ENCODE results near the gene PPP1R14D. TPM values are rescaled to one million over a fixed set of nuclear protein-coding genes. Genes with fewer than 3 reads are reported as not detected.

Gene PPP1R14D
- total and polyA plus RNA-seq, 2 donors, result 0.14 to 1.2 TPM

DNA sequence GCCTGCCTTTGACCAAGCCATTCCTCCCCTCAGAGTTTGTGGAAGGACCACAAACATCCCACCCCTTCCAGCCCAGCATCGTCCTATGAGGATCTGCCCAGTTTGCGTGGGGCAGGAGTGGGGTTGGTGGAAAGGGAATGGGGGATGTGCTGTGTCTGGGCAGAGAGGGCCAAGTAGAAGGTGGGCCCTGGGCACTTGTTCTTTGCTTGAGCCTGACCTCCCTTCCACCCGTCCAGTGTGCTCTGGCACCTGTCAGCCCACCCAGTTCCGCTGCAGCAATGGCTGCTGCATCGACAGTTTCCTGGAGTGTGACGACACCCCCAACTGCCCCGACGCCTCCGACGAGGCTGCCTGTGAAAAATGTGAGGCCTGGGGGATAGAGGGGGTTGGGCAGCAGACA is 25.7 kb upstream of the PPP1R14D start:
- no peak for DNase-seq (ENCODE audit: low read depth in 6 of 9, low spot score in 9 of 9)
- WGBS, result 93% methylated on average over 10 of the region's 10 CpGs
- Histone ChIP-seq H3K4me3 (ENCODE audit: low read length in 2 of 2) (no peak overlapping the region), H3K27me3 (ENCODE audit: control insufficient read depth in 2 of 2, insufficient read depth in 1 of 2, low read length in 1 of 2) (no peaks in the 10 kb centered on the region), H3K27ac (ENCODE audit: low read depth in 1 of 2, low read length in 1 of 2) (no peak overlapping the region), H3K9me3 (ENCODE audit: control insufficient read depth in 2 of 2, insufficient read depth in 1 of 2, low read length in 1 of 2) (no peaks in the 10 kb centered on the region), H3K4me1 (ENCODE audit: control insufficient read depth in 2 of 2, insufficient read depth in 2 of 2, low read length in 2 of 2) (peaks cover 0 to 14% of the 10 kb centered on the region in 2 donors), H3K36me3 (ENCODE audit: control insufficient read depth in 2 of 2, insufficient read depth in 2 of 2, low read length in 1 of 2) (no peaks in the 10 kb centered on the region)

DNA sequence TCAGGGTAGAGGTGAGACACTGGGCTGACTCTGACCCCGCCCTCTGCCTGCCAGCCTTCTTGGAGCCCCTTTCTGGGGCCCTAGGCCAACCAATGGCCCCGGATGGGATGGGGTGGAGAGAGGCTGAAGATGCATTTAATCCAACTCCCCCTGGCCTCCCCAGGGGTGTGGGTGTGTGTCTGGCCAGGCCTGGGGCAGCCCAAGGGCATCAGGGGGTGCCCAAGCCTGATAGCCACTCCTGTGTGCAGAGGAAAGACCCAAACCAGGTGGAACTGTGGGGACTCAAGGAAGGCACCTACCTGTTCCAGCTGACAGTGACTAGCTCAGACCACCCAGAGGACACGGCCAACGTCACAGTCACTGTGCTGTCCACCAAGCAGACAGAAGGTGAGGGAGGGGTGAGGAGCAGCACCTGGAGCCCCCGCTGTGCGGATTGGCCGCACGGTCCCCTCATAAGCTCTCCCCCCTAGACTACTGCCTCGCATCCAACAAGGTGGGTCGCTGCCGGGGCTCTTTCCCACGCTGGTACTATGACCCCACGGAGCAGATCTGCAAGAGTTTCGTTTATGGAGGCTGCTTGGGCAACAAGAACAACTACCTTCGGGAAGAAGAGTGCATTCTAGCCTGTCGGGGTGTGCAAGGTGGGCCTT is 24.9 kb upstream of the PPP1R14D start:
- H3K4me1 ChIP-seq (ENCODE audit: control insufficient read depth in 2 of 2, insufficient read depth in 2 of 2, low read length in 2 of 2), result peaks cover 0 to 11% of the 10 kb centered on the region in 2 donors

DNA sequence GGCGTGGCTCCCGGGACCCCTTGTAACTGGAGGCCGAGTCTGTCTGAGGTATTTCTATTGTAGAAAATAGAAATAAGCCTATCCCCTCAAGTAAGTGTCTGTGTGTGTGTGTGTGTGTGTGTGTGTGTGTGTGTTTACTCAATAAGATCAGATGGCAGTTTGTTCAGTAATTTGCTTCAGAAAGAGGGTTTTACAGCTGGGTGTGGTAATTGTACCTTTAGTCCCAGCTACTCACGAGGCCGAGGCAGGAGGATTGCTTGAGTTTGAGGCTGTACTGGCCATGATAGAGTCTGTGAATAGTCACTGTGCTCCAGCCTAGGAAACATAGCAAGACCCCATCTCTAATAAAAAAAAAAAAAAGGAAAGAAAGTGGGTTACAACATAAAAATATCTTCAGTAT is 24.0 kb upstream of the PPP1R14D start:
- Histone ChIP-seq H3K27ac (ENCODE audit: low read depth in 1 of 2, low read length in 1 of 2) (no peak overlapping the region), H3K9me3 (ENCODE audit: control insufficient read depth in 2 of 2, insufficient read depth in 1 of 2, low read length in 1 of 2) (no peaks in the 10 kb centered on the region), H3K36me3 (ENCODE audit: control insufficient read depth in 2 of 2, insufficient read depth in 2 of 2, low read length in 1 of 2) (no peaks in the 10 kb centered on the region), H3K4me3 (ENCODE audit: low read length in 2 of 2) (no peak overlapping the region), H3K4me1 (ENCODE audit: control insufficient read depth in 2 of 2, insufficient read depth in 2 of 2, low read length in 2 of 2) (peaks cover under 1 to 13% of the 10 kb centered on the region in 2 donors), H3K27me3 (ENCODE audit: control insufficient read depth in 2 of 2, insufficient read depth in 1 of 2, low read length in 1 of 2) (no peaks in the 10 kb centered on the region)
- DNase-seq (ENCODE audit: low read depth in 6 of 9, low spot score in 9 of 9), result no peak
- WGBS, result 98% methylated on average over 5 of the region's 5 CpGs

More for the DNA sequence above, 24.9 kb upstream of the PPP1R14D start:
- Histone ChIP-seq H3K36me3 (ENCODE audit: control insufficient read depth in 2 of 2, insufficient read depth in 2 of 2, low read length in 1 of 2) (no peaks in the 10 kb centered on the region), H3K27ac (ENCODE audit: low read depth in 1 of 2, low read length in 1 of 2) (no peak overlapping the region), H3K27me3 (ENCODE audit: control insufficient read depth in 2 of 2, insufficient read depth in 1 of 2, low read length in 1 of 2) (no peaks in the 10 kb centered on the region), H3K9me3 (ENCODE audit: control insufficient read depth in 2 of 2, insufficient read depth in 1 of 2, low read length in 1 of 2) (no peaks in the 10 kb centered on the region), H3K4me3 (ENCODE audit: low read length in 2 of 2) (no peak overlapping the region)
- 96% methylated on average over 16 of the region's 16 CpGs for WGBS
- no peak for DNase-seq (ENCODE audit: low read depth in 6 of 9, low spot score in 9 of 9)

DNA sequence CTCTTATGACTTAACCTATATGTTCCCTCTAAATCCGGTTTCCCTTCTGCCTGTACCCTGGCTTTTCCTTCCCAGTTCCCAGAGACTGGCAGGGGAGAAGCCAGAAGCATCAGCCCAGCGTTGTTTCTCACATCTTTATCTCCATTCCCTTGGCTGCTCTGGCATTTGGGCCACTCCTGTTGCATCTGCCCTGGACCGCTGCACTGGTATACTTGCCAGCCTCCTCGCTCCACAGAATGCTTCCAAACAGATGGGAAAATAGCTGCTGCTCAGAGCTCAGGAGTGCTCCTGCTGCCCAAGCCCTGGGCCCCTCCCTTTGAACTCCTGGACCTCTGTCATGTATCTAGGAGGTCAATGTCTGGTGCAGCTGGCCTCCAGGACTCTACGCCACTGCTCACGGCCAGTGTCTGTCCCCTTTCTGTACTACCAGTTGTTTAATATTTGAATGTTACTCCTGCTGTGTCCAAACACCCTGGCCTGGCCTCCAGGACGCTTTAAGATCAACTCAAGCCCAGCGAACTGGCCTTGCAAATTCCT is 22.1 kb upstream of the PPP1R14D start:
- Histone ChIP-seq H3K4me1 (ENCODE audit: control insufficient read depth in 2 of 2, insufficient read depth in 2 of 2, low read length in 2 of 2) (peaks cover 3 to 18% of the 10 kb centered on the region in 2 donors), H3K27ac (ENCODE audit: low read depth in 1 of 2, low read length in 1 of 2) (no peak overlapping the region), H3K9me3 (ENCODE audit: control insufficient read depth in 2 of 2, insufficient read depth in 1 of 2, low read length in 1 of 2) (no peaks in the 10 kb centered on the region), H3K36me3 (ENCODE audit: control insufficient read depth in 2 of 2, insufficient read depth in 2 of 2, low read length in 1 of 2) (no peaks in the 10 kb centered on the region), H3K4me3 (ENCODE audit: low read length in 2 of 2) (no peak overlapping the region), H3K27me3 (ENCODE audit: control insufficient read depth in 2 of 2, insufficient read depth in 1 of 2, low read length in 1 of 2) (peaks cover 0 to 4% of the 10 kb centered on the region in 2 donors)
- 95% methylated on average over 8 of the region's 8 CpGs for WGBS
- no peak for DNase-seq (ENCODE audit: low read depth in 6 of 9, low spot score in 9 of 9)

DNA sequence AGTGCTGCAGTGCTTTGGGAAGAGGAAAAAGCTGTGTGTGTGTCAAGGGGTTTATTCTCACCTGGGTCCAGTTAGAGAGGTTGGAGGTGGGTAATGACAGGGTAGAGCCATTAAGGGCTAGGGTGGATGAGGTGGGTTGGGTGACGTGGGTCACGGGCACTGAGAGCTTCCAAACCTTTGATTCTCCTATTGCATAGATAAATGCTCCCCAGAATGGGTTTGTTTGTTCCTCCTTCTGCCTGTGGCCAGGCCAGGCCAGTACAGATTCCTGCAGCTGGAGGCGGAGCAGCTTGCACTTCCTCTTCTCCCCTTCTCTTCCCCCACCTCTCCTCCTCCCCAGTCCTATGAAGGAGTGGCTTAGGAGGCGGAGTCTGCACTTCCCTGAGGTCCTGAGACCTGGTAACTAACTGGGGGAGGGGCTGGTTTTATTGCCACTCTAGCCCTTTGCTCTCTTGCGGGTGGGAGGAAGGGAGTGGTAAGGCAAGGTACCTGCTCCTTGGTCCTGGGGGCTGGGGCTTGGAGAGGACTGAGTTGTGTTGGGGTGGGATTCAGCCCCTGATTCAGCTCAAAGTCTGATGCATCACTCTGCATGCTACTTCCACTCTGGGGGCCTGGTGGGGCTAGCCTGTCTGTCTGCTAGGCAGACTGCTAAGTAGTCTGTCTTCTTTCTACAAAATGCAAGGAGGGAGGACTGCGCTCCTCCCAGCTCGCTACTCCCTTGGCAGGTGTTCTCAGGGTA is 18.9 kb upstream of the PPP1R14D start:
- H3K4me1 ChIP-seq (ENCODE audit: control insufficient read depth in 2 of 2, insufficient read depth in 2 of 2, low read length in 2 of 2), result peaks cover 18 to 29% of the 10 kb centered on the region in 2 donors
- H3K4me3 ChIP-seq (ENCODE audit: low read length in 2 of 2), result no peak overlapping the region
- no peaks in the 10 kb centered on the region for H3K36me3 ChIP-seq (ENCODE audit: control insufficient read depth in 2 of 2, insufficient read depth in 2 of 2, low read length in 1 of 2)
- H3K27me3 ChIP-seq (ENCODE audit: control insufficient read depth in 2 of 2, insufficient read depth in 1 of 2, low read length in 1 of 2), result peaks cover 24 to 36% of the 10 kb centered on the region in 2 donors
- peak overlapping the region; percentile 33 to 49 for H3K27ac ChIP-seq (ENCODE audit: low read depth in 1 of 2, low read length in 1 of 2)
- peaks cover 0 to 4% of the 10 kb centered on the region in 2 donors for H3K9me3 ChIP-seq (ENCODE audit: control insufficient read depth in 2 of 2, insufficient read depth in 1 of 2, low read length in 1 of 2)
- DNase-seq (ENCODE audit: low read depth in 6 of 9, low spot score in 9 of 9), result peak in 7 of 9 donors; percentile 30 to 72 (median 43)
- 37% methylated on average over 7 of the region's 7 CpGs for WGBS

DNA sequence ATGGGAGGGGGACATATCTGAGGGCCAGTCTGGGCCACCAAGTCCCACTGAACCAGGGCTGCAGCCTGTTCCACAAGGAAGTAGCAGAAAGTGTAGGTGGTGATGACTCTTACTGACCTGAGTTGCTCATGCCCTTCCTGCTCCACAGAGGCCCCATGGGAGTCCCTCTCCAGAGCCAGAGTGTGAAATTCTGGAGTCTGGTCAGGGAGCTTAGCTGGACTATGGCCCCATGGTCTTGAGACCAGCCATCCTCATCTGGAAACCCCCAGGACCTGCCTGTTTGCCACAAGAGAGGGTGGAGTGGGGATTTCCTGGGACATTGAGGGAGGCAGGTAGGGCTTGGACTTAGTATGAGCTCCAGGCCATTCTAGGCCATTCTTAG is 18.3 kb upstream of the PPP1R14D start:
- no peak overlapping the region for H3K4me3 ChIP-seq (ENCODE audit: low read length in 2 of 2)
- no peaks in the 10 kb centered on the region for H3K36me3 ChIP-seq (ENCODE audit: control insufficient read depth in 2 of 2, insufficient read depth in 2 of 2, low read length in 1 of 2)
- peak overlapping the region; percentile 14 to 33 for H3K27ac ChIP-seq (ENCODE audit: low read depth in 1 of 2, low read length in 1 of 2)
- no peak for DNase-seq (ENCODE audit: low read depth in 6 of 9, low spot score in 9 of 9)
- peaks cover 24 to 42% of the 10 kb centered on the region in 2 donors for H3K27me3 ChIP-seq (ENCODE audit: control insufficient read depth in 2 of 2, insufficient read depth in 1 of 2, low read length in 1 of 2)
- peaks cover 0 to 4% of the 10 kb centered on the region in 2 donors for H3K9me3 ChIP-seq (ENCODE audit: control insufficient read depth in 2 of 2, insufficient read depth in 1 of 2, low read length in 1 of 2)
- H3K4me1 ChIP-seq (ENCODE audit: control insufficient read depth in 2 of 2, insufficient read depth in 2 of 2, low read length in 2 of 2), result peaks cover 18 to 29% of the 10 kb centered on the region in 2 donors

DNA sequence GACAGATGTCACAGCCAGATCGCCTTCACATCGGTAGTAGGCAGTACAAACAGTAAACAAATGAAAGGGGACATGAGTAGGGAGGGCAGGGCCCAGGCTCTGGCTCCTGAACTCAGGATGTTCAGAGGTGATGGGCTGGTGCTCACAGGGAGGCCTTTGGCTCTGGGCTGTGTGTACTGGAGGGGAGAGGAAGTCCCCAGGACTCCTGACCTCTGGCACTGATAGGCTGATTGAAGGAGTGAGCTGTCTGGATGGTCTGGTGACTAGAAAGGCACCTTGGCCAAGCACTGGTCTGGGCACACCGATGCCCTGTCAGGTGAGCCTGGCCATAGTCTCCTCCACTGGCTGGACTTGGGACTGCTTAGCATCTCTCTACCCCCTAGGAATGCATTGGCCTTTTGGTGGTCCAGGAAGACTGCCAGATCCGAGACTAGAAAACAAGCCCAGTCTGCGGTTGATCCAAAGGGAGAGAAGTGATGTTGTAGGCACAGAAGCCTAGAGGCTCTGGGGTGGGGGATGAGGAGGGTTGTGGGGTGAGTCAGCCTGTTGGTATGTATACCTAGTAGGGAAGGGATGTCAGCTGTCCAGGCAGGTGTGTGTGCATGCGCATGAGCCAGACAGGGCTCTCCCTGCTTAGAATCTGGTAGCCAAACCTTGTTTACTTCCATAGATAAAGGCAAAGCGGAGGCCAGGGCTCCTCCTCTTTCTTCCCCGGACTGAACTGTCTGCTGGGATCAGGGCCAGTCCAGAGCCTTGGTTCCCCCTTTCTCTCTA is 17.2 kb upstream of the PPP1R14D start:
- Histone ChIP-seq H3K4me3 (ENCODE audit: low read length in 2 of 2) (no peak overlapping the region), H3K27ac (ENCODE audit: low read depth in 1 of 2, low read length in 1 of 2) (peak overlapping the region in 1 of 2 donors; percentile 75), H3K4me1 (ENCODE audit: control insufficient read depth in 2 of 2, insufficient read depth in 2 of 2, low read length in 2 of 2) (peaks cover 18 to 29% of the 10 kb centered on the region in 2 donors), H3K36me3 (ENCODE audit: control insufficient read depth in 2 of 2, insufficient read depth in 2 of 2, low read length in 1 of 2) (no peaks in the 10 kb centered on the region), H3K9me3 (ENCODE audit: control insufficient read depth in 2 of 2, insufficient read depth in 1 of 2, low read length in 1 of 2) (peaks cover 0 to 4% of the 10 kb centered on the region in 2 donors), H3K27me3 (ENCODE audit: control insufficient read depth in 2 of 2, insufficient read depth in 1 of 2, low read length in 1 of 2) (peaks cover 24 to 44% of the 10 kb centered on the region in 2 donors)
- 94% methylated on average over 8 of the region's 8 CpGs for WGBS
- no peak for DNase-seq (ENCODE audit: low read depth in 6 of 9, low spot score in 9 of 9)

DNA sequence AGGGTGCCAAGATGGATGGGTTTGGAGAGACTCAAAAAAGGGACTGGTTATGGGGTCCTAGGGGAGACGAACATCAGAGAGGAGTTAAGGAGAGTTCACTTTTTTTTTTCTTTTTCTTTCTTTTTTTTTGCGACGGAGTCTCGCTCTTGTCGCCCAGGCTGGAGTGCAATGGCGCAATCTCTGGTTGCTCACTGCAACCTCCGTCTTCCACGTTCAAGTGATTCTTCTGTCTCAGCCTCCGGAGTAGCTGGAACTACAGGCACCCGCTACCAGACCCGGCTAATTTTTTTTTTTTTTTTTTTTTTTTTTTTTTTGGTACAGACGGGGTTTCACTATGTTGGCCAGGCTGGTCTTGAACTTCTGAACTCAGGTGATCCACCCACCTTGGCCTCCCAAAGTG is 16.5 kb upstream of the PPP1R14D start:
- 77% methylated on average over 12 of the region's 12 CpGs for WGBS
- Histone ChIP-seq H3K9me3 (ENCODE audit: control insufficient read depth in 2 of 2, insufficient read depth in 1 of 2, low read length in 1 of 2) (peaks cover 0 to 4% of the 10 kb centered on the region in 2 donors), H3K4me1 (ENCODE audit: control insufficient read depth in 2 of 2, insufficient read depth in 2 of 2, low read length in 2 of 2) (peaks cover 18 to 29% of the 10 kb centered on the region in 2 donors), H3K4me3 (ENCODE audit: low read length in 2 of 2) (peak overlapping the region; percentile 49 to 50), H3K36me3 (ENCODE audit: control insufficient read depth in 2 of 2, insufficient read depth in 2 of 2, low read length in 1 of 2) (no peaks in the 10 kb centered on the region), H3K27ac (ENCODE audit: low read depth in 1 of 2, low read length in 1 of 2) (no peak overlapping the region), H3K27me3 (ENCODE audit: control insufficient read depth in 2 of 2, insufficient read depth in 1 of 2, low read length in 1 of 2) (peaks cover 24 to 44% of the 10 kb centered on the region in 2 donors)
- no peak for DNase-seq (ENCODE audit: low read depth in 6 of 9, low spot score in 9 of 9)

Measured in thymus (tissue), 11 donors.